ENCODE results near the gene KLHL36. TPM values are rescaled to one million over a fixed set of nuclear protein-coding genes. Genes with fewer than 3 reads are reported as not detected.
"Not testable (repeated sequence)": the region's sequence is repeated elsewhere in the genome, so short reads cannot be mapped to it uniquely, and the experiment has no call there.

KLHL36 gene
- total and polyA plus RNA-seq, 9 of the 15 experiments (the other 6 are each of a cell fraction or from before 2014, with no cell fraction given): 2.1 to 51.2 (median 18.5) TPM

- H3K36me3 ChIP-seq (ENCODE audit: control insufficient read depth, insufficient read depth, low read length); H3K27me3 ChIP-seq (ENCODE audit: control insufficient read depth in 2 of 2, insufficient read depth in 2 of 2, low read length in 2 of 2); H3K9me1 ChIP-seq (ENCODE audit: control insufficient read depth, insufficient read depth, low read length); BruUV-seq (replicated peaks); H3K9ac ChIP-seq (ENCODE audit: insufficient read depth in 1 of 2, low read depth in 2 of 2, low read length in 2 of 2); FAIRE-seq; in situ Hi-C loops (cut with MboI); H3K4me3 ChIP-seq; intact Hi-C loops (cut with micrococcal nuclease); H4K20me1 ChIP-seq (replicated peaks; ENCODE audit: control insufficient read depth, insufficient read depth, low read length); CTCF ChIA-PET (ENCODE audit: low intra/inter-chr PET ratio); H3K4me2 ChIP-seq (ENCODE audit: insufficient read depth, low read length); H3K9me3 ChIP-seq (replicated peaks; ENCODE audit: control insufficient read depth, insufficient read depth, low read depth, low read length); H3K79me2 ChIP-seq (ENCODE audit: control insufficient read depth, insufficient read depth, low read length); DNase-seq (ENCODE audit: extremely low read depth in 1 of 4, low spot score in 3 of 4); POLR2A ChIA-PET; H3K27ac ChIP-seq (ENCODE audit: extremely low read depth, low read depth, low read length); ATAC-seq; H2AFZ ChIP-seq (ENCODE audit: low read depth, low read length): not testable (repeated sequence)
- 39% methylated on average over 9 of the region's 10 CpGs for WGBS (ENCODE audit: insufficient coverage, low coverage, missing lambda C conversion rate)
- H3K4me1 ChIP-seq (replicated peaks in 1 of 2; ENCODE audit: control insufficient read depth in 2 of 2, insufficient read depth in 2 of 2, low read length in 2 of 2): peaks cover 2 to 15% of the 10 kb centered on the region in 2 experiments; a peak in 3 of 5 replicates
- TF ChIP-seq CBFA2T3 (IDR thresholded peaks at IDR 0.05) (peak; percentile 58), CBFA2T2 (conservative IDR thresholded peaks at IDR 0.05) (peak; percentile 20; the same call in 1 of the 2 replicates), ARID1B (IDR thresholded peaks at IDR 0.05) (0 out of 2 replicates have a peak, but pooled peaks have one; percentile 16), KDM1A (IDR thresholded peaks at IDR 0.05) (0 out of 4 replicates have a peak, but pooled peaks of 1 of the 2 experiments have one; percentile 20)
Measured at GRCh38 chr16:84693869-84694268, 45.6 kb downstream of the KLHL36 start.

- no peak for DNase-seq (ENCODE audit: extremely low read depth in 1 of 4, low spot score in 3 of 4)
- Histone ChIP-seq H3K9ac (ENCODE audit: insufficient read depth in 1 of 2, low read depth in 2 of 2, low read length in 2 of 2) (no peak overlapping the region), H3K36me3 (ENCODE audit: control insufficient read depth, insufficient read depth, low read length) (no peaks in the 10 kb centered on the region), H4K20me1 (replicated peaks; ENCODE audit: control insufficient read depth, insufficient read depth, low read length) (no peaks in the 10 kb centered on the region), H3K79me2 (ENCODE audit: control insufficient read depth, insufficient read depth, low read length) (peaks cover 9% of the 10 kb centered on the region), H3K4me2 (ENCODE audit: insufficient read depth, low read length) (no peak overlapping the region), H3K4me3 (no peak overlapping the region), H3K27ac (ENCODE audit: extremely low read depth, low read depth, low read length) (no peak overlapping the region), H3K27me3 (ENCODE audit: control insufficient read depth in 2 of 2, insufficient read depth in 2 of 2, low read length in 2 of 2) (no peaks in the 10 kb centered on the region), H2AFZ (ENCODE audit: low read depth, low read length) (no peak overlapping the region), H3K9me3 (replicated peaks; ENCODE audit: control insufficient read depth, insufficient read depth, low read depth, low read length) (no peaks in the 10 kb centered on the region), H3K9me1 (ENCODE audit: control insufficient read depth, insufficient read depth, low read length) (no peaks in the 10 kb centered on the region), H3K4me1 (replicated peaks in 1 of 2; ENCODE audit: control insufficient read depth in 2 of 2, insufficient read depth in 2 of 2, low read length in 2 of 2) (peaks cover 7 to 25% of the 10 kb centered on the region in 2 experiments; a peak in 4 of 5 replicates)
- ChIA-PET POLR2A (interaction anchor here (0.7 to 1.5 kb wide), 5 partner anchors 14 to 32 kb away, joined by 3 to 5 read pairs (median 4); no protein-coding TSS in a partner anchor), CTCF (ENCODE audit: low intra/inter-chr PET ratio) (no interaction called here)
- FAIRE-seq: no peak
- in situ Hi-C loops (cut with MboI): no loop called here
- intact Hi-C loops (cut with micrococcal nuclease): no loop called here
- ATAC-seq: no peak
- BruUV-seq (replicated peaks): no TSS peak
- 48% methylated on average over 2 of the region's 2 CpGs for WGBS (ENCODE audit: insufficient coverage, low coverage, missing lambda C conversion rate)
- no peak for TF ChIP-seq NR2C2 (CRISPR knock-in tag; IDR thresholded peaks at IDR 0.05)
- no peak for TF ChIP-seq NR2C2 (tag; IDR thresholded peaks at IDR 0.05)
- TF ChIP-seq IFI16 (CRISPR knock-in tag; IDR thresholded peaks at IDR 0.05): no peak
- no peak for TF ChIP-seq ZNF133 (CRISPR knock-in tag; IDR thresholded peaks at IDR 0.05)
- TF ChIP-seq SMARCE1 (IDR thresholded peaks at IDR 0.05): no peak
- peak; percentile 96 for TF ChIP-seq RBM25 (IDR thresholded peaks at IDR 0.05; ENCODE audit: low read depth, low read length, severe bottlenecking)
- TF ChIP-seq NFE2L1 (tag; IDR thresholded peaks at IDR 0.05; ENCODE audit: borderline replicate concordance, low read depth): no peak
- TF ChIP-seq ZNF282 (CRISPR knock-in tag; IDR thresholded peaks at IDR 0.05): no peak
- TF ChIP-seq GATA2 (CRISPR knock-in tag; IDR thresholded peaks at IDR 0.05): no peak
- TF ChIP-seq IRF1 (CRISPR knock-in tag; IDR thresholded peaks at IDR 0.05; ENCODE audit: borderline replicate concordance): no peak
- no peak for TF ChIP-seq ZNF398 (CRISPR knock-in tag; IDR thresholded peaks at IDR 0.05)
- TF ChIP-seq PRMT5 (CRISPR knock-in tag; IDR thresholded peaks at IDR 0.05): no peak
Measured at GRCh38 chr16:84694980-84695379, 46.7 kb downstream of the KLHL36 start.
